OCI-LY7 (cell line): ENCODE data around the gene ARF5. TPM values are rescaled to one million over a fixed set of nuclear protein-coding genes. Genes with fewer than 3 reads are reported as not detected.
A peak's percentile ranks its signal among the peaks of the same experiment; 100 is the strongest.

Experiments
- BruUV-seq: library from RNA; stranded (reverse); fragments of 400-500 nt; replicated peaks from 2 replicates; lab custom pipeline; 2021; lab: Mats Ljungman, UMichigan
- CTCF ChIA-PET: fragments of 300-600 bp; sonication (Branson Sonifier 250); formaldehyde crosslinking; loops from one replicate; lab custom pipeline; 2022; ENCODE audit warnings: antibody characterized with exemption; ENCODE audit not compliant: unreplicated experiment; lab: Charles Lee
- POLR2A ChIA-PET: fragments of 300-600 bp; sonication (Branson Sonifier 250); formaldehyde crosslinking; loops from one replicate; lab custom pipeline; 2022; ENCODE audit warnings: antibody characterized with exemption; lab: Charles Lee
- DNase-seq: peaks from one replicate; pipeline ENCODE4 v3.0.0-alpha.2; 2015; ENCODE audit warnings: low spot score
- H2AFZ ChIP-seq: fragments of 200-600 bp; sonication (generic), shearing (Covaris generic); 2 replicates; pipeline ENCODE4 v1.6.1; 2014; ENCODE audit warnings: mild to moderate bottlenecking, antibody characterized with exemption, low read length, moderate library complexity
- H3K27ac ChIP-seq: fragments of 200-600 bp; sonication (generic); 2 replicates; pipeline ENCODE4 v1.5.1; 2014; ENCODE audit warnings: mixed run types, low read depth, mild to moderate bottlenecking, moderate library complexity, low read length, inconsistent platforms; ENCODE audit not compliant: poor library complexity, severe bottlenecking
- H3K36me3 ChIP-seq: fragments of 200-600 bp; sonication (generic); 2 replicates; pipeline ENCODE4 v1.6.1; 2014; ENCODE audit warnings: mild to moderate bottlenecking, antibody characterized with exemption, low read length, moderate library complexity, mixed read lengths; ENCODE audit not compliant: insufficient read depth
- H3K4me1 ChIP-seq: fragments of 200-600 bp; sonication (generic); 2 replicates; pipeline ENCODE4 v1.5.1; 2014; ENCODE audit warnings: mild to moderate bottlenecking, low read length; ENCODE audit not compliant: insufficient read depth, poor library complexity, severe bottlenecking
- H3K4me2 ChIP-seq: fragments of 200-600 bp; sonication (generic); 2 replicates; pipeline ENCODE4 v1.6.1; 2014; ENCODE audit warnings: mild to moderate bottlenecking, low read length
- H3K4me3 ChIP-seq: fragments of 200-600 bp; sonication (generic); 2 replicates; pipeline ENCODE4 v1.5.1; 2014; ENCODE audit warnings: mild to moderate bottlenecking, low read depth, low read length; ENCODE audit not compliant: poor library complexity, severe bottlenecking
- H3K79me2 ChIP-seq: fragments of 200-600 bp; sonication (generic); 2 replicates; pipeline ENCODE4 v1.6.1; 2016; ENCODE audit warnings: low read depth, mild to moderate bottlenecking, low read length, moderate library complexity, mixed read lengths; ENCODE audit not compliant: insufficient read depth
- H3K9me2 ChIP-seq: fragments of 200-600 bp; sonication (generic); 2 replicates; pipeline ENCODE4 v1.6.1; 2016; ENCODE audit warnings: mild to moderate bottlenecking, low read length, mixed read lengths; ENCODE audit not compliant: insufficient read depth
- H3K9me3 ChIP-seq: fragments of 200-600 bp; sonication (generic); 2 replicates; pipeline ENCODE4 v1.6.1; 2014; ENCODE audit warnings: mild to moderate bottlenecking, mixed run types, low read length, mixed read lengths
- H4K20me1 ChIP-seq: fragments of 200-600 bp; sonication (generic); 2 replicates; pipeline ENCODE4 v1.6.1; 2014; ENCODE audit warnings: mild to moderate bottlenecking, antibody characterized with exemption, low read length, moderate library complexity, mixed read lengths; ENCODE audit not compliant: insufficient read depth
- EZH2phosphoT487 ChIP-seq: fragments of 200-600 bp; sonication (generic); IDR thresholded peaks from 2 replicates; pipeline ENCODE4 v1.6.1; 2018; ENCODE audit warnings: low read depth, borderline replicate concordance, mild to moderate bottlenecking, mixed run types, antibody characterized with exemption, low read length, moderate library complexity, mixed read lengths
- intact Hi-C: fragments of 100-400 bp; cut with micrococcal nuclease; formaldehyde crosslinking; loops from one replicate; pipeline ENCODE4 v1.10.0; 2022; ENCODE audit not compliant: unreplicated experiment
- total RNA-seq, 2 experiments: library from RNA; depleted of rRNA in 1 of 2; stranded (reverse); fragments of >200 nt in 1 of 2; shearing (Covaris generic) in 1 of 2; gene quantifications; 2 replicates each; pipeline ENCODE4 v1.2.3, GENCODE V29; 2014 to 2022
- TF ChIP-seq, protein P1 (sequence below): fragments of 200-600 bp; sonication (generic); conservative IDR thresholded peaks from 2 replicates; pipeline ENCODE4 v1.5.1; 2014; ENCODE audit warnings: mild to moderate bottlenecking, antibody characterized with exemption, low read length, moderate library complexity, mixed read lengths

ARF5 gene
- total RNA-seq, 2 experiments from 2014 or later, result 151 to 162 TPM

DNA sequence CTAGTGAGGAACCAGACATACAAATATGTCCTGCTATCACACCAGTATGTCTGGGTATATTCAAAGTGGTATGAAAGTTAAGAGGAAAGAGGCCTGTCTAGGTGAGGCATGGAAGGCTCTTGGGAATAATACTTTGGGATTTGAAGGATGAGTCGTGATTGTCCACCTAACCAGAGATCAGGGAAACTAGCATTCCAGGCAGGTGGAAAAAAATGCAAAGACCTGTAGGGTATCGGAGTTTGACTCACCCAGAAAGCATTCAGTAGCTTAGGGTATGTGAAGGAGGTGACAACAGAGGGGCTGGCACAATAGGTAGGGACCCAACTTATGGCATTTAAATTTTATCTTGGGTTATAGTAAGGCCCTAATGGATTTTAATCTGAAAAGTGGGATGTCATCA is 1.9 kb upstream of the ARF5 start:
- TF ChIP-seq EZH2phosphoT487, result no peak
- TF ChIP-seq, protein P1, sequence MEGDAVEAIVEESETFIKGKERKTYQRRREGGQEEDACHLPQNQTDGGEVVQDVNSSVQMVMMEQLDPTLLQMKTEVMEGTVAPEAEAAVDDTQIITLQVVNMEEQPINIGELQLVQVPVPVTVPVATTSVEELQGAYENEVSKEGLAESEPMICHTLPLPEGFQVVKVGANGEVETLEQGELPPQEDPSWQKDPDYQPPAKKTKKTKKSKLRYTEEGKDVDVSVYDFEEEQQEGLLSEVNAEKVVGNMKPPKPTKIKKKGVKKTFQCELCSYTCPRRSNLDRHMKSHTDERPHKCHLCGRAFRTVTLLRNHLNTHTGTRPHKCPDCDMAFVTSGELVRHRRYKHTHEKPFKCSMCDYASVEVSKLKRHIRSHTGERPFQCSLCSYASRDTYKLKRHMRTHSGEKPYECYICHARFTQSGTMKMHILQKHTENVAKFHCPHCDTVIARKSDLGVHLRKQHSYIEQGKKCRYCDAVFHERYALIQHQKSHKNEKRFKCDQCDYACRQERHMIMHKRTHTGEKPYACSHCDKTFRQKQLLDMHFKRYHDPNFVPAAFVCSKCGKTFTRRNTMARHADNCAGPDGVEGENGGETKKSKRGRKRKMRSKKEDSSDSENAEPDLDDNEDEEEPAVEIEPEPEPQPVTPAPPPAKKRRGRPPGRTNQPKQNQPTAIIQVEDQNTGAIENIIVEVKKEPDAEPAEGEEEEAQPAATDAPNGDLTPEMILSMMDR, result no peak
- DNase-seq, result no peak
- no peak overlapping the region for H3K27ac ChIP-seq
- H3K4me1 ChIP-seq, result peaks cover 35% of the 10 kb centered on the region
- POLR2A ChIA-PET, result interaction anchor here (0.6 to 1.3 kb wide), 3 partner anchors 9 to 1314 kb away, joined by 3 to 6 read pairs (median 3); no protein-coding TSS in a partner anchor
- CTCF ChIA-PET, result no interaction called here
- H3K9me2 ChIP-seq, result no peaks in the 10 kb centered on the region
- peaks cover 22% of the 10 kb centered on the region; the same call in 1 of the 2 replicates for H4K20me1 ChIP-seq
- no TSS peak for BruUV-seq
- H3K4me3 ChIP-seq, result no peak overlapping the region
- no peaks in the 10 kb centered on the region for H3K9me3 ChIP-seq
- peaks cover 35% of the 10 kb centered on the region for H3K36me3 ChIP-seq
- H3K4me2 ChIP-seq, result no peak overlapping the region
- peak overlapping the region; percentile 96; the same call in 1 of the 2 replicates for H2AFZ ChIP-seq
- peaks cover 34% of the 10 kb centered on the region; the same call in 1 of the 2 replicates for H3K79me2 ChIP-seq
- intact Hi-C loops, result loop anchor here (5.0 kb wide), 2 partner anchors 66 to 194 kb away; partner anchors contain the start of genes SND1 and ZNF800

- no peak for DNase-seq
- no peak for TF ChIP-seq EZH2phosphoT487
- TF ChIP-seq, protein P1, result no peak
- Histone ChIP-seq H3K4me2 (peak overlapping the region; percentile 90), H3K4me3 (peak overlapping the region; percentile 94), H3K36me3 (peaks cover 31% of the 10 kb centered on the region), H3K4me1 (peaks cover 35% of the 10 kb centered on the region), H4K20me1 (peaks cover 22% of the 10 kb centered on the region; the same call in 1 of the 2 replicates), H3K79me2 (peaks cover 34% of the 10 kb centered on the region; the same call in 1 of the 2 replicates), H2AFZ (peak overlapping the region; percentile 86), H3K9me3 (no peaks in the 10 kb centered on the region), H3K27ac (no peak overlapping the region), H3K9me2 (no peaks in the 10 kb centered on the region)
- intact Hi-C loops, result loop anchor here (5.0 kb wide), 2 partner anchors 65 to 195 kb away; partner anchors contain the start of genes SND1 and ZNF800
- ChIA-PET POLR2A (no interaction called here), CTCF (interaction anchor here (0.6 kb wide), 1 partner anchor 268 kb away, joined by 5 read pairs; no protein-coding TSS in a partner anchor)
- BruUV-seq, result no TSS peak
Observed at GRCh38 chr7:127587663-127588018, 570 bp upstream of the ARF5 start.
